ENCODE data around the gene SLC25A23. TPM values are rescaled to one million over a fixed set of nuclear protein-coding genes. Genes with fewer than 3 reads are reported as not detected.

The SLC25A23 gene
- total RNA-seq, 1 donor from 2014 or later: 14.7 TPM

DNA sequence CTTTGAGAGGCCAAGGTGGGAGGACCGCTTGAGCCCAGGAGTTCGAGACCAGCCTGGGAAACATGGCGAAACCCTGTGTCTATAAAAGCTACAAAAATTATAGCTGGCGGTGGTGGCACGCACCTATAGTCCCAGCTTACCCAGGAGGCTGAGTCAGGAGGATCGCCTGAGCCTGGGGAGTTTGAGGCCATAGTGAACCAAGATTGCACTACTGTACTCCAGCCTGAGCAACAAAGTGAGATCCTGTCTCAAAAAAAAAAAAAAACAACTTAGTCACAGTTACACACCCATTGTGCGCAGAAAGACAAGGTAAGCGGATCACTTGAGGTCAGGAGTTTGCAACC is 22.7 kb upstream of the SLC25A23 start:
- FAIRE-seq (no peak), DNase-seq (ENCODE audit: low spot score in 2 of 2) (no peak)

DNA sequence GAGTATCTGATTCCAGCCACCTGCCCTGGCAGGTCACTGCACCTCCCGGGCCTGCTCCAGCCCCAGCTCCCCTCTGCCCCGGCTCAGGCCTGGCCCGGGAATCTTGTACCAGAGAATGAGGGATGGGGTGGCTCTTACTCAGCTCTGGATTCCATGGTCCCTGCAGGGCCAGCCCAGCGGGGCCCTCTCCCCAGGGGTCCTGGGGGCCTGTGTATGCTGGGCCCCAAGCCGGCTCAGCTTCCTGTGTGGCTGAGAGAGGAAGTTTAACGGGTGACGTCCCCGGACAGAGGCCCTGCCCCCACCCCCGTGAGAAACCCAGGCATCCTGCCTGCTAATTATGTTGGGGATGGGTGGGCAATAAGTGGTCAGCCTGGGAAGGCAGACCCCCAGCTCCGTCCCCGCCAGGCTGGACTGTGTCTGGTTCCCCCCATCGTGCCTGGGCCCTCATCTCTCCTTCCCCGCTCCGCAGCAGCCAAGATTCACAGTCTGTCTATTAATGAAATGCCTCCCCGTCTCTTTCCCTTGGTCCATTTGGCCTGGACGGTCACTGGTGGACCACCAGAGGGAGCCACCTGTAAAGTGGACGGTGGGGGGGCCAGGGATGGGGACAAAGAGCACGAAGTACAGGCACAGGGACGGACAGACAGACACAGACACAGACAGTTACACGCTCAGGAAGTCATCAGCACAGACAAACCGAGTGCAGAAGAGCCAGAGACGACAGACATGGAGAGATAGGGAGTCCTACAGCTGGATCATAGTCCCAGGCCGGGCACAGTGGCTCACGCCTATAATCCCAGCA is 22.1 kb upstream of the SLC25A23 start, which contains the start of gene DENND1C:
TSS of gene DENND1C (minus strand) at position 247 of the 802 bp plus-strand sequence. CDS start at position 155, 92 bp downstream.
- FAIRE-seq (no peak), DNase-seq (ENCODE audit: low spot score in 2 of 2) (no peak)

DNA sequence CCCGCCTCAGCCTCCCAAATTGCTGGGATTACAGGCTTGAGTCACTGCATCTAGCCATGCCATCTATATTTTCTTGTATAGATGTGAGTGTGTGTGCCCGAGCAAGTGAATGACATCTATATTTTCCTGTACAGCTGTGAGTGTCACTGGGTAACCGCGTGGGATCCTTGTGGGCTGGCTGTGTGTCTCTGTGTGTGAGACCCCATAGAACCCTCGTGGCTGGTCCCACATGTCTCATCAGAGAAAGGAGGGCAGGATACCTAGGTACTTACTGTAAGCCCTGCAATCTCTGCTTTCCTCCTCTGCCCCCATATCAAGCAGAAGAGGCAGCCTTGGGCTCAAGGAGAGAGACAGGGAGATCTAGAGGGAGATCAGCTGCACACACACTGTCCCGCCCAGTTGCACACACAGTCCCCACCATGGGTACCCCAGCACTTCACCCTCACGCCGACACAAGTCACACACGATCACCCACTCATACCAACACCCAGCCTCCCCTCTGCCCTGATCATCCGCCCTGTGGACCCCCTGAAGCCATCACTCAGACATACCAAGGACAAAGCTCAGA is 21.3 kb upstream of the SLC25A23 start:
- FAIRE-seq (no peak), DNase-seq (ENCODE audit: low spot score in 2 of 2) (no peak)

DNA sequence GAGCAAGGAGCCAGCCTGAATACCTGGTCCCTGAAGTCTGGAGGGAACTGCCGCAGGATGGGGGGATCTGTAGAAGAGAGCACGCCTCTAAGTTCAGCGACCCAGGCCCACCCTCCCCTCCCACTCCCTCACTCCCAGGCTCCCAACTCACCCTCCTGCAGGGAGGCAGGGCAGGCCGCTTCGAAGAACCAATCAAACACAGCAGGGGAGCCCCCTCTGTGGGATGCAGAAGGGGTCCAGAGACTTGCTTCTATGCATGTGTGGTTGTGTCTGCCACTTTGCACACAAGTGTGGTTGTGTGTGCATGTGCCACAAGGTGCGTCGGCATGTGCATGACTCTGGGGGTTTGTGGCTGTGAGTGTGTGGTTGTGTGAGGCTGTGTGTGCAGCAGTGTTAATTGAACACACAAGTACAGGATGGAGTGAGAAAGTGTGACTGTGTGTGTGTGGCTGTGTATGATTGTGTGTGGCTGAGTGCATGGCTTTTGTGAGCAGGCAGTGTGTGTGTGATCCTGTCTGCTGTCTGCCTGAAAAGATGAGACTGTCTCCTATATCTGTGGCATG is 20.3 kb upstream of the SLC25A23 start:
- FAIRE-seq (no peak), DNase-seq (ENCODE audit: low spot score in 2 of 2) (no peak)

GRCh38 chr19:6478815-6479214 is 19.2 kb upstream of the SLC25A23 start:
- no peak for DNase-seq (ENCODE audit: low spot score in 2 of 2)
- no peak for FAIRE-seq

DNA sequence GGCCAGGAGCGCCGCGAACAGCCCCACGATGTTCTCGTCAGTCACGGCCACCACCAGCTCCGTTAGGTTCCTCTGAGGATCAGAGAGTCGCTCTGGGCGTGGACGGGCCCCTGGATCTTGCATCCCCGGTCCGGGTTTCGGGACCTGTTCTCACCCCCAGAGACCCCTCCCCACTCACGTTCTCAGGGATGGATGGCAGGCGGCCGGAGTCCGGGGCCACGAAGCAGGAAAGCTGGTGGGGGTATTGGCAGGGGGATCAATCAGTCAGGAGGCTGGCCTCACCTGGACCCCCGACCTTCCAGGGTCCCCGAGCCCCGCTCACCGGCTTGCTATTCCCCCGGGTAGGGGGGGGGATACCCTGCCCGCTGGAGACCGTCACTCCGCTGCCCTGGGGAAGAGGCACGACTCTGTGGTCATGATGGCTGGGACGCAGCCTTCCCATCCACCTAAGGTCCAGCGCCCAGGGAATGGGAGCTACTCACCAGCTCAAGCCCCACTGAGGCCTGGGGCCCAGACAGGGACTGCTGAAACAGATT is 17.4 kb upstream of the SLC25A23 start:
- FAIRE-seq: no peak

GRCh38 chr19:6476155-6476895 is 16.7 kb upstream of the SLC25A23 start:
- FAIRE-seq: no peak
- peak; percentile 66 to 87 for DNase-seq (ENCODE audit: low spot score in 2 of 2)

More for the DNA sequence above, 17.4 kb upstream of the SLC25A23 start:
- no peak for DNase-seq (ENCODE audit: low spot score in 2 of 2)

- DNase-seq (ENCODE audit: low spot score in 2 of 2): no peak
- FAIRE-seq: no peak
Measured at GRCh38 chr19:6475321-6476108, 15.9 kb upstream of the SLC25A23 start.

- DNase-seq (ENCODE audit: low spot score in 2 of 2) (no peak), FAIRE-seq (no peak)
Measured at GRCh38 chr19:6473647-6474046, 14.1 kb upstream of the SLC25A23 start.

DNA sequence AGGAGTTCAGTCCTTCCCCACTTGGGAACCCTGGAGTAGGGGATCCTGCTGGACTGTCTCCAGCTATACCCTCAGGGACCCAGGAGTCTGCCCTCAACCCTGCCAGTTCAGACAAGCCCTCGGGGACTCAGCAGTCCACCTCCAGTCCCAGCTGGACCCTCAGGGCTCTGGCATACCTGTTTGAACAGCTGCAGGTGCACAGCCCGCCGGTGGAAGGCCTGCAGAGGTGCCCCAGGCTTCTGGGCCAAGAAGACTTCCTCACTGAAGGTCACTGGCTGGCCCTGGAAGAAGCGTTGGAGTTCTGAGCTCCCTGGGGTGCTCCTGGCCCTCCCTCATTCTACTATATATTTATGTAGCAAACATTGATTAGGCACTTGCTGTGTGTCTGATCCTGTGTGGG is 13.1 kb upstream of the SLC25A23 start:
- FAIRE-seq (no peak), DNase-seq (ENCODE audit: low spot score in 2 of 2) (no peak)

DNA sequence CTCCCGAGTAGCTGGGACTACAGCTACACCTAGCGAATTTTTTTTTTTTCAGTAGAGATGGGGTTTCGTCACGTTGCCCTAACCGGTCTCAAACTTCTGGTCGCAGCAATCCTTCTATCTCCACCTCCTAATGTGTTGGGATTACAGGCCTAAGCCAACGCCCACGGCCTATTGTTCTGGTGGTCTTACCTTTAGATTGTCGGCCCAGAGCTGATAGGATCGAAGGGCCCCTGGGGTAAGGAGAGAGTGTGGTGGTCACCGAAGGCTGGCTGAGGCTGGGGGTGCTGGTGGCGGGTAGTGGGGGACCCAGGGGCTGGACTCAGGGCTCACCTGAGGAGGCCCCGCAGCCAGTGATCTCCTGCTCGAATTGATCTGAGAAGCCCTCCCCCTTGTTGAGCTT is 11.5 kb upstream of the SLC25A23 start:
- FAIRE-seq: no peak
- DNase-seq (ENCODE audit: low spot score in 2 of 2): no peak

DNA sequence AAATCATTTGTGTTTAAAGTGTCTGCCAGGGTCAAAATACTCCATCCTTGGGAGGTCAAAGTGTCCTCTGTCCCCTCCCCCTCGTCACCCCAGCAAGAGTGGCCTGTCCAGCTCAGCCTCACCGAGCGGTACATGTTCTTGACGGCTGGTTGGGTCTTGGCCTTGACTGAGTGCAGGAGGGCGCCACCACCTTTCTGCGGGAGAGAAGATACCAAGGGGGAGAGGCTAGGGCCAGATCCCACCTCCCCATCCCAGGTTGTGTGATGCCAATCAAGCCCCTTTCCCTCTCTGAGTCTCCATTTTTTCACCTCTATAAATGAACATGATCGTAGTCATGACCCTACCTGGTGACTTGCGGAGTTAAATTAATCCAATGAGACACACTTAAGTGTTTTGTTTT is 10.6 kb upstream of the SLC25A23 start:
- FAIRE-seq (no peak), DNase-seq (ENCODE audit: low spot score in 2 of 2) (no peak)

DNA sequence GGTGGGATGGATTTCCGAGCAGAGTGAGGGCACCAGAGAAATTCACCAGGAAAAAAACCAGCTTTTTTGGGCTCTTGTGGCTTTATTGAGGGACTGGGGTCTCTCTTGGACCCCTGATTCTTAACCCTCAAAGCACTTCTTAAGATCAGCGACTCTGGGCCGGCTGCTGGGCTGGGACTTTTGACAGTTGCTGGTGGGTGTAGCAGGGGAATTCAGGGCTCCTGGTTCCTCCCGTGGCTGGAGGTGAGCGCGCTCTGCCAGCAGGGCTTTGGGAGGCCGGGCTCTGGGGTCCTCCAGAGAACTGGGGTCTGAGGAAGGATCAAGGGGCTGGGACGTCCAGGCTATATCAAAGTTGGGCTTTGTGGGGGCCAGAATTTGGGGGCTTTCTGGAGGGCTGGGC is 7.8 kb upstream of the SLC25A23 start:
- no peak for FAIRE-seq
- no peak for DNase-seq (ENCODE audit: low spot score in 2 of 2)

DNA sequence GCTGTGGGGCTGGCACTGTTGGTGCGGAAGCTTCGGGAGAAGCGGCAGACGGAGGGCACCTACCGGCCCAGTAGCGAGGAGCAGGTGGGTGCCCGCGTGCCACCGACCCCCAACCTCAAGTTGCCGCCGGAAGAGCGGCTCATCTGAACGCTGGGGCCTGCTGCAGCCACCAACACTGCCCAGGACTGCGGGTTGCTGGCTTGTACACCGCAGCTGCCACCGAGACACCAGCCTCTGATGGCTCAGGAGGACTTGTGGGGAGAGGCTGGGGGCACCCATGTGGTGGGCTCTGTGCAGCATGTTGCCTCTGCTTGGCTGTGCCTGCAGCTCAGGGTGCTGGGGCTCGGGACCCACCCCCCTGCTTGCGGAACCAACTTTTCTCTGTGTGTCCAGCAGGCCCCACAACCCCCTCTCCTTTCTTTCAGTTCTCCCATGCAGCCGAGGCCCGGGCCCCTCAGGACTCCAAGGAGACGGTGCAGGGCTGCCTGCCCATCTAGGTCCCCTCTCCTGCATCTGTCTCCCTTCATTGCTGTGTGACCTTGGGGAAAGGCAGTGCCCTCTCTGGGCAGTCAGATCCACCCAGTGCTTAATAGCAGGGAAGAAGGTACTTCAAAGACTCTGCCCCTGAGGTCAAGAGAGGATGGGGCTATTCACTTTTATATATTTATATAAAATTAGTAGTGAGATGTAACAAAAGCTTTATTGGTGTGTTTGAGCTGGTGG is 7.1 kb upstream of the SLC25A23 start:
- no peak for FAIRE-seq
- DNase-seq (ENCODE audit: low spot score in 2 of 2): no peak

DNA sequence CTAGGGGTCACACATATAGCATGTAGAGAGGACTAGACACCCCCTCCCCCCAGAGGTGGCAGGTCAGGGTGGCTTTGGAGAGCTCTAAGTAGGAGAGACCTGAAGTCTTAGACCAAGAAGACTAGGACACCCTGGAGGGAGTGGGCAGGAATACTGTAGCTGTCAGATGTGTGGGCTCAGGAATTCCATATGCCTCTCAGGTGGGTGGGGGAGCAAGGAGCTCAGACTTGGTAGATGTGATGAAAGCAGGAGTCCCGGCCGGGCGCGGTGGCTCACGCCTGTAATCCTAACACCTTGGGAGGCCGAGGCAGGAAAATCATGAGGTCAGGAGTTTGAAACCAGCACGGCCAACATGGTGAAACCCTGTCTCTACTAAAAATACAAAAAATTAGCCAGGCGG is 6.1 kb upstream of the SLC25A23 start:
- DNase-seq (ENCODE audit: low spot score in 2 of 2): no peak
- FAIRE-seq: no peak

DNA sequence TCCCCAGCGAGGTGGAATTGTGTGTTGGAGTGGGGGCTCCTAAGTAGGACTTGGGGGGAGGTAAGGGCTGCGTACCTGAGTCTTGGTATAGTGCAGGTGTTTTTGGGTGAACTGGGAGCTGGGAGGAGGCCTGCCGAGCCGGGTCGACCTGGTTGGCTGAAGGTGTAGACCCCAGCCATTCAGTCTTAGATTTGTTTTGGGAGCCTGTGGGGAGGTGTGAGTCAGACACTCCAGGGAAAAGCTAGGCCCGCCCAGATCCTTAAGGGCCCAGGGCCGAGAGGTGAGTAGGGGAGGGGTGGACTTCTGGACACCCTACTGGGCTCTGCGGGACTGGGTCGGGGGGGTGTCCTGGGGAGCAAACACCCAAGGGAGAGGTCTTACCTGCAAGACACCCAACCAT is 5.4 kb upstream of the SLC25A23 start:
- DNase-seq (ENCODE audit: low spot score in 2 of 2): no peak
- FAIRE-seq: no peak

DNA sequence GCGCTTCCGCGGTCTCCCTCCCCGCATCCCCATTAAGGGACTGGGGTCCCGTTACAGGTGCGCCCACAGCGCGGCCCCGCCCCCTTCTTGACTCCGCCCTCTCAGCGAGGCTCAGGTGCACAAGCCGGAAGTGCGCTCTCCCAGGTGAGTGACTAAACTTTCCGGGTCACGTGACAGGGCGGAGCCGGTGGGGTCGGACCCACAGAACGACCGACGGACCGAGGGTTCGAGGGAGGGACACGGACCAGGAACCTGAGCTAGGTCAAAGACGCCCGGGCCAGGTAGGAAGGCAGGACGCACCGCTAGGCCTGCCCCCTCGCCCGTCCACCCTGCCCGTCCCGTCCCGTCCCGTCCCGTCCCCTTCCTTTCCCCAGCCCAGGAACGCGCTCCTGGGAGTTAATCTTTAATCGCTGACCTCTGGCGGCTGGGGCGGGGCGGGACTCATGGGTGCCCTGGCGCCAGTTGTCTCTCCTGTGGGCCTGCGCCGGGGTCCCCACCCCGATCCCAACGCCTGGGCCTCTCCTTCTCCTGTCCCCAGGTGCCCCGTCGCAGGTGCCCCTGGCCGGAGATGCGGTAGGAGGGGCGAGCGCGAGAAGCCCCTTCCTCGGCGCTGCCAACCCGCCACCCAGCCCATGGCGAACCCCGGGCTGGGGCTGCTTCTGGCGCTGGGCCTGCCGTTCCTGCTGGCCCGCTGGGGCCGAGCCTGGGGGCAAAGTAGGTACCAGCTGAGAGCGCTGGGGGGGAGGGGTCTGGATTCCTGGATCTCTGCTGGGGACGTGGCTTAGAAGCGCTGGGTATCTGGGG is 4.7 kb upstream of the SLC25A23 start, which contains the start of gene CRB3:
TSS of gene CRB3 (plus strand) at position 202 of the 804 bp plus-strand sequence. CDS start at position 633, 431 bp downstream.
- FAIRE-seq (no peak), DNase-seq (ENCODE audit: low spot score in 2 of 2) (no peak)

- peak; percentile 97 to 98 for DNase-seq (ENCODE audit: low spot score in 2 of 2)
- FAIRE-seq: peak; percentile 21
Measured at GRCh38 chr19:6460099-6460884, 700 bp upstream of the SLC25A23 start.
